ENCODE data around the gene PIGW. TPM values are rescaled to one million over a fixed set of nuclear protein-coding genes. Genes with fewer than 3 reads are reported as not detected.
"Not testable (repeated sequence)": the region's sequence is repeated elsewhere in the genome, so short reads cannot be mapped to it uniquely, and the experiment has no call there.

PIGW gene
- total RNA-seq, 1 experiment from 2014 or later: 9.7 TPM

DNA sequence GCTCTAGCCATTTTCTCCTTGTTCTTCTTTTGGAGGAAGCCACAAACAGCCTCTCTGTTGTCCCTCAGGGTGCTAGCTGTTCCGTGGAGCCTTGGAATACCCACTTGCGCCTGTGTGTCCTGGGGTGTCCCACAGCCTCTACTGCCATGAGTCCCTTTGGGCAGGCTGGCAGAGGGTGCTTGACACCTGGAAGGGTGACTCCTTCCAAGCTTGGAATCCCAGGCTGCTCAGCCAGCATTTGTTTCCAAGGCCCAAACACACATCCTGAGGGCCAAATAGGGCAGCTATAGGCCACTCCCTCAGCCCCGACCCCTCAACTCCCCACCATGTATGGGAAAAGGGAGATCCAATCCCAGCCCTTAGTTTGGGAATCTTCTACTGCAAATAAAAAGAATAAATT, 33.4 kb upstream of the PIGW start:
- Histone ChIP-seq H3K27me3 (replicated peaks) (no peaks in the 10 kb centered on the region), H3K4me3 (no peak overlapping the region), H3K4me1 (replicated peaks) (no peaks in the 10 kb centered on the region), H3K36me3 (peaks cover 71% of the 10 kb centered on the region), H3K27ac (no peak overlapping the region), H3K9me3 (replicated peaks) (no peaks in the 10 kb centered on the region)
- no peak for DNase-seq (ENCODE audit: low read depth in 1 of 2, low spot score in 2 of 2)

DNA sequence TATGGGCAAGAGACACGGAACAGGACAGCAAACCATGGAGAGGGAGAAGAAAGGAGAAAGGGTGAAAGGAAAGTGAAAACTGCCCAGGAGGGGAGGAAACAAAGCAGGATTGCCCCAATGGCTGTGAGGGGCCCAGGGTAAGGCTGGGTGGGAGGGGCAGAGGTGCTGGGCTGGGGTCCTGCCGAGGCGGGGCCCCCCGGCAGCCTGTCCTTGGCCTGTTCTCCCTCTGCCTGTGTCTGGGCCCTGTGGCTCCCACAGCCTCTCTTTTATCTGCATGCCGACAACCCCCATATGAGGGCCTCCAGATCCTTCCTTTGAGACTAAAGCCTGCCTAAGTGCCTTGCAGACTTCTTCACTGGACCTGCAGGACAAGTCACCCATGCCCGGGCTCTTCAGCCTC, 32.8 kb upstream of the PIGW start:
- no peaks in the 10 kb centered on the region for H3K4me1 ChIP-seq (replicated peaks)
- H3K36me3 ChIP-seq: peaks cover 71% of the 10 kb centered on the region
- no peaks in the 10 kb centered on the region for H3K9me3 ChIP-seq (replicated peaks)
- no peak overlapping the region for H3K4me3 ChIP-seq
- no peak for DNase-seq (ENCODE audit: low read depth in 1 of 2, low spot score in 2 of 2)
- H3K27ac ChIP-seq: no peak overlapping the region
- no peaks in the 10 kb centered on the region for H3K27me3 ChIP-seq (replicated peaks)

DNA sequence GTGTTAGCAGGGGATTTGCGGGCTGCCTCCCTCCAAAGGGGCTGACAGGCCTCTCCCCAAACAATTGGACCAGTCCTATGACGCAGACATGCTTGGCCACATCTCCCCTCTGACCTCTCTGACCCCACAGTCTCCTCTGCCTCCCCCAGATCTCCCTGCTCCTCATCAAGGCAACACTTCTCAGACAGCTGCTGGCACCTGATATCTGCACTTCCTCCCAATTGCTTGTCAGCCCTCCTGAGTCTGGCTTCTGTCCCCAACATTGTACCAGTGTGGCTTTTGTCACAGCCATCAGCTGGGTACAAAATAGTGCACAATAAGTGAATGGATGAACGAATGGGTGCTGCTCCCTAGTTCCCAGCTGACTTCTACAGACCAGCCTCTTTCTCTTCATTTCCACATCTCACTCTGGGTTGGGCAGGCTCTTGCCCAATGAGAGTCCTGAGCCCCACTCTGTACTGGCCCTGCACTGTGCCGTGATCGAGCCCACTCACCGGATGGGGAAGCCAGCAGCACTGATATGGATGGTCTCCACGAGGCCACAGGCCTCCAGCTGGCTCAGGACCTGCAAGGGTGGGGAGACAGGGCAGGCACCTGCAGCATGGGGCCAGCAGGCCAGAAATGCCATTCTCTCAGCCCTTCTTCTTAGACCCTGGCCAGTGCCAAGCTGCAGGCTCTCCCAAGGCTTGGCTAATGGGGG, 31.2 kb upstream of the PIGW start:
- Histone ChIP-seq H3K9me3 (replicated peaks) (no peaks in the 10 kb centered on the region), H3K4me3 (no peak overlapping the region), H3K4me1 (replicated peaks) (no peaks in the 10 kb centered on the region), H3K27ac (no peak overlapping the region), H3K36me3 (peaks cover 72% of the 10 kb centered on the region), H3K27me3 (replicated peaks) (no peaks in the 10 kb centered on the region)
- DNase-seq (ENCODE audit: low read depth in 1 of 2, low spot score in 2 of 2): no peak

DNA sequence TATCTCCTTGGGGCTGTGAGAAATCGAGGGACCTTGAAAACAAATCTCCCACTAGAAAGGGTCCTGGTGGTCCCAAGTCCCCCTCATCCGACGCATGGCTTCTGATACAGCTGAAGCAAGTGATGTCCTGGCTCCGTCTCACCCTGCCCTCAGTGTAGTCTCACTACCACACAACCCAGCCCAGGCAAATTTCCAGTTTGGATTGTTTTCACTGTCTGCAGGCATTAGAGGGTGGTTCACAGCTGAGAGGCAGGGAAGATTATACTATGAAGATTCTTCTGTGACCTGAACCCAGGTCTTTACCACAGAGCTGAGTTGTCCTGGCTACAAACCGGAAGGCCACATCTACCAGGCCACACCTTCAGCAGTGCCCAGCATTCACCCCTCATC, 30.6 kb upstream of the PIGW start:
- H3K9me3 ChIP-seq (replicated peaks): no peaks in the 10 kb centered on the region
- H3K4me3 ChIP-seq: no peak overlapping the region
- no peak overlapping the region for H3K27ac ChIP-seq
- H3K36me3 ChIP-seq: peaks cover 73% of the 10 kb centered on the region
- no peaks in the 10 kb centered on the region for H3K27me3 ChIP-seq (replicated peaks)
- no peaks in the 10 kb centered on the region for H3K4me1 ChIP-seq (replicated peaks)
- no peak for DNase-seq (ENCODE audit: low read depth in 1 of 2, low spot score in 2 of 2)

DNA sequence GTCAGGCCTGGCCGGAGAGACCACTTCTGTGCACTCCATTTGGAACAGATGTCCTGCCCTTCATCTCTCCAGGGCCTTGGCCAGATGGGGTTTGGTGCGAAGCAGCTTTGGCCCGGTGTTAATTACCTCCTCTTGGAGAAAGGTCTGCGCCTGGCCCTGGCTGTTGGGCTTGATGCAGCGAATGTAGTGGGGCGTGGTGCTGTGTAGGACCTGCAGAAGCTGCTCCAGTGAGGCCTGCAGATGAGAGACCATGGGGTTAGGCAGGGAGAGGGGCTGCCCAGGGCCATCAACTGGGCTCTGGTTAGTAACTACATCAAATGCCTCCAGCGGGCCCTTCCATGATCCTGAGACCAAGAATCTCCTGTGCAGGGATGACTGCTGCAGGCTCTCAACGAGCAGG, 29.6 kb upstream of the PIGW start:
- no peak for DNase-seq (ENCODE audit: low read depth in 1 of 2, low spot score in 2 of 2)
- Histone ChIP-seq H3K9me3 (replicated peaks) (no peaks in the 10 kb centered on the region), H3K4me1 (replicated peaks) (no peaks in the 10 kb centered on the region), H3K36me3 (peaks cover 77% of the 10 kb centered on the region), H3K27me3 (replicated peaks) (no peaks in the 10 kb centered on the region), H3K27ac (no peak overlapping the region), H3K4me3 (no peak overlapping the region)

DNA sequence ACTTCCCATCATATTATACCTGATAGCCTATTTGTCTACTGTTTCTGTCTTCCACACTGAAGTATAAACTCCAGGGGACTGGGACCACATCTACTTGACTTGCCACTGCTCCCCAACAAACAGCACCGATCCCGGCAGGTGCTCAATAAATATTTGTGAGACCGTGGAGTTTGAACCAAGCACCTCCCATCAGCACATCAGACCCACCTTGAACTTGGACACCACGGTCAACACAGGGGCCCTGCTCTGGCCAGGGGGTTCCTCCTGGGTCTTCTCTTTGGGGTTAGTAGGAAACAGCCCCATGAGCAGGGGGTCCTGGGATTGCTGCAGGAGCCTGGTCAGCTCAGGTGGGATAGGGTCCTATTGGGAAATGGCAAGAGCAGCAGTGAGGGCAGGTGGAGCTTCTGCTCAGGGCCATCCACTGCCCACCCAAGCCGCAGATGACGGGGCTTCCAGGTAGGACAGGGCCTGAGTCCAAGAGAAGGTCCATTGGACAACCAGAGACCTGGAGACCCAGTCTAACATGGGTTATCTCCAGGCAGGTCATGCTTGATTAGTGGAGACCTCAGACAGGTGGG, 28.4 kb upstream of the PIGW start:
- Histone ChIP-seq H3K9me3 (replicated peaks) (no peaks in the 10 kb centered on the region), H3K27ac (no peak overlapping the region), H3K4me1 (replicated peaks) (no peaks in the 10 kb centered on the region), H3K36me3 (peaks cover 76% of the 10 kb centered on the region), H3K4me3 (no peak overlapping the region), H3K27me3 (replicated peaks) (no peaks in the 10 kb centered on the region)
- DNase-seq (ENCODE audit: low read depth in 1 of 2, low spot score in 2 of 2): no peak

DNA sequence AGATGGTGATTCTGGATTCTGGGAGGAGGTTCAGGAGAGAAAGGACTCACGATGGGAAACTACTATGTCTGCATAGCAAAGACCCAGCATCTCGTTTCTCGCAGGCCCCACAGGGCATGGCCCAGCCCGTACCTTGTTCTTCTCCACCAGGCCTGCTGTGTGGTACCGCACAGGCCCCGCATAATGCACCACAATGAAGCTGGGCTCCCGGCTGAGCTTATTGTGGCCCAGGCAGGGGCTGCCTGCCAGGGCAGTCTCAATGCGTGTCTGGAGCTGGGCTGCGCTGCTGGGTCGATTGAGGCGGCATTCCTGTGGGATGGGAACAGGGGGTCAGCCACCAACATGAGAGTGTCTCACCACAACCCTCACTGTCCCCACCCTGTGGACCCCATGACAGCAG, 28.0 kb upstream of the PIGW start:
- no peaks in the 10 kb centered on the region for H3K9me3 ChIP-seq (replicated peaks)
- no peaks in the 10 kb centered on the region for H3K4me1 ChIP-seq (replicated peaks)
- peaks cover 80% of the 10 kb centered on the region for H3K36me3 ChIP-seq
- no peak overlapping the region for H3K4me3 ChIP-seq
- no peaks in the 10 kb centered on the region for H3K27me3 ChIP-seq (replicated peaks)
- DNase-seq (ENCODE audit: low read depth in 1 of 2, low spot score in 2 of 2): no peak
- no peak overlapping the region for H3K27ac ChIP-seq

DNA sequence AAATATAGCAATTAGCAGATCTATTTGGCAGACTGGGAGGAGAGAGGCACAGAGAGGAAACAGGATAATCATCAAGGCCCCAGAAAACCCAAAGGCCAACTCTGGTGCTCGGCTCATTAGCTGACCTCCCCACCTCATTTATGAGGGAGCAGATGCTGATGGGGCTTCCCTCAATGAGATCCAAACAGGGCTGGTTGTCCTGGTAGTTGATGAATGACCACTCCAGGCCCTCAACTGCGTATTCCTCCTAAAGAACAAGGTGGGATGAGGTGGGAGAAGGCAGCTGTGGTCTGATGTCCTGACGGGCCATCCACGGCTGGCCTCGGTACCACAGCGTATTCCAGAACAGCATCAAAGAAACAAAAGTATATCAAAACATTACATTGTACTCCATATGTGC, 27.5 kb upstream of the PIGW start:
- no peak for DNase-seq (ENCODE audit: low read depth in 1 of 2, low spot score in 2 of 2)
- H3K27me3 ChIP-seq (replicated peaks): no peaks in the 10 kb centered on the region
- H3K36me3 ChIP-seq: peaks cover 80% of the 10 kb centered on the region
- no peaks in the 10 kb centered on the region for H3K9me3 ChIP-seq (replicated peaks)
- H3K4me3 ChIP-seq: no peak overlapping the region
- H3K27ac ChIP-seq: no peak overlapping the region
- no peaks in the 10 kb centered on the region for H3K4me1 ChIP-seq (replicated peaks)

DNA sequence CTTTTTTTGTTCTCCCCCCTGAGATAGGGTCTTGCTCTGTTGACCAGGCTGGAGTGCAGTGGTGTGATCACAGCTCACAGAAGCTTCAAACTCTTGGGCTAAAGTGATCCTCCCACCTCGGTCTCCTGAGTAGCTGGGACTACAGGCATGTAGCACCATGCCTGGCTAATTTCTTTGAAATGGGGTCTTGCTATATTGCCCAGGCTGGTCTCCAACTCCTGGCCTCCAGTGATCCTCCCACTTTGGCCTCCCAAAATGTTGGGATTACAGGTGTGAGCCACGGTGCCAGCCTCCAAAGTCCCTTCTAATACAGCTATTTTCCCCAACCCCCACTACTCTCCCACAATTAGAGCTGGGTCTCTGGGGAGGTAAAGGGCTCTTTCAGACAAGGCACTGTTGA, 26.3 kb upstream of the PIGW start:
- not testable (repeated sequence) for H3K27me3 ChIP-seq (replicated peaks); DNase-seq (ENCODE audit: low read depth in 1 of 2, low spot score in 2 of 2); H3K4me3 ChIP-seq; H3K27ac ChIP-seq; H3K4me1 ChIP-seq (replicated peaks); H3K9me3 ChIP-seq (replicated peaks)
- peaks cover 76% of the 10 kb centered on the region for H3K36me3 ChIP-seq

DNA sequence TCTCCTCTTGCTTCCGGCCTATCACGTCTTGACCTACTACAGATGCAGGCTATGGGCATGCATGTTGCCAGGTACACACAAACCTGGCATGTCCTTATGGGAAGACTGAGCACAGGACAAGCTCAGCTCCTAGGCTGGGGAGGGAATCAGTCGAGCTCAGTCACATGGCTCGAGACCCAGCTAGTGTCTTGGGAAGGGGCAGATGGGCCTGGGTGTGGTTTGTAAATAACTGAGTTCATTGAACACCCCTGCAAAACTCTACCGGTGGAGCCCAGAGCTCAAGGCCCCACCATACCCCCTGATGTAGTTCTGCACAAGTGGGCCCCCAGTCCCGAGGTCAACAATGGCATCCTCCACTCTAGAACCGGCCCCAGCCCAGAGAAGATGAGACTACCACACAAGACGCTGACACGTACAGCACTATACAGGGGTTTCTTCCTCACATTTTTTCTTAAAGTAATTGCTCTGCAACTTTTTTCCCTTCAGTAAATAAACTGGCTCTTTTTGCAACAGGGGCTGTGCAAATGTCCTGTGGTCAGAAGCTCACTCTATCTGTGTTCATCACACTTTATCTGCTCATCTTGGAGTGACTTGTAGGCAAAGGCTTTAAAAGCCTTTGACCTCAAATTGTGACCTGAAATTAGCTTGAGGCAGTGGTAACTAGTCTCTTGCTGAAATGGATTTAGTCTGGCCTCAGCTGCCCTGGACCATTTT, 25.4 kb upstream of the PIGW start:
- no peak for DNase-seq (ENCODE audit: low read depth in 1 of 2, low spot score in 2 of 2)
- H3K27me3 ChIP-seq (replicated peaks): no peaks in the 10 kb centered on the region
- H3K4me3 ChIP-seq: no peak overlapping the region
- H3K27ac ChIP-seq: no peak overlapping the region
- H3K4me1 ChIP-seq (replicated peaks): no peaks in the 10 kb centered on the region
- H3K36me3 ChIP-seq: peaks cover 79% of the 10 kb centered on the region
- H3K9me3 ChIP-seq (replicated peaks): no peaks in the 10 kb centered on the region

DNA sequence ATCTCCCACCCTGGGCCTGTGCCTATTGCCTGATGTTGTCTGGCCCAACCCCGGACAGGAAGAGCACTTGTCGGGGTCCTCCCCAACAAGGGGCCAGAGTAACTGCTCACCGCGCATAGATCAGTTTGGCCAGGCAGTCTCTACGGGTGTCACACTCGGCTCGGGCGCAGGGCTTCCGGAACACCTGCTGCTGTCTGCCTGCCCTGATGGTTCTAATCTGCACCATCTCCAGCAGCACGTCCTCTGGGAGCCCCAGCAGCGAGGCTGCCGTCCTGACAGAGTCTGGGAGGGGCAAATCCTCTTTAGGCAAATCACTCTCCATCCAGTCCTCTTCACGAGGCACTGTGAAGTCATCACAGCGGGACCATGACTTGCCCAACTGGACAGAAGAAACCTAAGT, 24.2 kb upstream of the PIGW start:
- no peak overlapping the region for H3K4me3 ChIP-seq
- H3K4me1 ChIP-seq (replicated peaks): no peaks in the 10 kb centered on the region

DNA sequence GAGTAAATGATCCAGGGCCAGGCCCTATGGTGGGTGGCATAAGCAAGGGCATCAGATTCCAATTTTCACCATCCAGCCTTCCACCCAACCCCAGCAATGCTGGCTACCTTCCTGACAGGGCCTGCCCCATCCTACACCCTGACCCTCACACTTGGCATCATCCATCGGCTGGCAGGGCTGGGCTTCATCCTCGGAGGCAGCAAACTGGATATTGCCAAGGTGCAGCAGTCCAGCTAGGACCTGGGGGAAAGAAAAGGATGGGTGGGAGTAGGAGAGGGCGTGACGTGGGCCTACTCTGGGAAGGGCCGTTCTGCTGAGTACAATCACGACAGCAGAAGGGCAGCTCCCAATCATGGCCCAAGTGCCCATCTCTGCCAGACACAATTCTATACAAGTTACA, 23.6 kb upstream of the PIGW start:
- H3K4me1 ChIP-seq (replicated peaks): no peaks in the 10 kb centered on the region
- no peak overlapping the region for H3K27ac ChIP-seq
- DNase-seq (ENCODE audit: low read depth in 1 of 2, low spot score in 2 of 2): no peak
- no peaks in the 10 kb centered on the region for H3K27me3 ChIP-seq (replicated peaks)
- H3K4me3 ChIP-seq: no peak overlapping the region
- H3K9me3 ChIP-seq (replicated peaks): no peaks in the 10 kb centered on the region
- peaks cover 80% of the 10 kb centered on the region for H3K36me3 ChIP-seq

More for the DNA sequence above, 24.2 kb upstream of the PIGW start:
- Histone ChIP-seq H3K36me3 (peaks cover 80% of the 10 kb centered on the region), H3K9me3 (replicated peaks) (no peaks in the 10 kb centered on the region), H3K27ac (no peak overlapping the region), H3K27me3 (replicated peaks) (no peaks in the 10 kb centered on the region)
- DNase-seq (ENCODE audit: low read depth in 1 of 2, low spot score in 2 of 2): no peak

DNA sequence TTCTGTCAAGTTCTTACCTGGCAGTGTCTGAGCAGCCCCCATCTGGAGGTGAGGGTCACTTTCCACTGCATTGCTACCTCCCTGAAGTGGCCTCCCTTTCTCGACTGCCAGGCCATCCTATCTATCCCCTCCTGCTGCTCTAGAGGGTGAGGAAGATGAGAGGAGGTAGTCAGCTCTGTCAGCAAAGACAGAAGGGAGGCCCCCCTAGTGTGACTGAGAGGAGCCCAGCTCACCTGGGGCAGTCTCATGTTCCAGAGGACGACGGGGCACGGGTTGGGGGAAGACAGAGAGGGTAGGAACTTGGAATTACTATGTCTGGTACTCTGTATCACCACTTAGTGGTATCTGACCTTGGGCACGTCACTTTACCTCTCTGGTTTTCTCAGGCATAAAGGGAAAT, 22.1 kb upstream of the PIGW start:
- no peaks in the 10 kb centered on the region for H3K4me1 ChIP-seq (replicated peaks)
- DNase-seq (ENCODE audit: low read depth in 1 of 2, low spot score in 2 of 2): no peak
- no peak overlapping the region for H3K27ac ChIP-seq
- no peak overlapping the region for H3K4me3 ChIP-seq
- H3K36me3 ChIP-seq: peaks cover 80% of the 10 kb centered on the region
- no peaks in the 10 kb centered on the region for H3K9me3 ChIP-seq (replicated peaks)
- no peaks in the 10 kb centered on the region for H3K27me3 ChIP-seq (replicated peaks)

DNA sequence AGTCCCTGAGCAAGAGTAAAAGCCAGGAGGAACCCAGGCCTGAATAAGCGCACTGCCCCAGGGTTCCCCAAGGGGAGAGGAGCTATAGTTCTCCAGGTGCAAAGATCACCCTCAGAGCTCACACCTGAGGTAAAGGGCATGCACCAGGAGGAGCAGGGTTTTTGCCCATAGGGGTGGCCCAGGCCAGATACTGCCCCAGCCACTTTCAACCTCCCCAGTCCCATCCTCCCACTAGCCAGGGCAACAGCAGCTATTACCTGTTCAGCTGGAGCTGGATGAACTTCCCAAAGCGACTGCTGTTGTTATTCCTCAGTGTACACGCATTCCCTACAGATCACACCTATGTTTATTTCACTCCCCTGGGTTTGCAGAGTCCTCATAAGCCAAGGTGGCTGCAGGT, 19.9 kb upstream of the PIGW start:
- Histone ChIP-seq H3K27me3 (replicated peaks) (no peaks in the 10 kb centered on the region), H3K4me3 (no peak overlapping the region), H3K9me3 (replicated peaks) (no peaks in the 10 kb centered on the region), H3K4me1 (replicated peaks) (no peaks in the 10 kb centered on the region), H3K36me3 (peaks cover 69% of the 10 kb centered on the region), H3K27ac (no peak overlapping the region)
- DNase-seq (ENCODE audit: low read depth in 1 of 2, low spot score in 2 of 2): no peak

All from SJSA1 (cell line).